IMR-90 (cell line): ENCODE results near the gene STARD13. TPM values are rescaled to one million over a fixed set of nuclear protein-coding genes. Genes with fewer than 3 reads are reported as not detected.

Experiments
- ATAC-seq: fragments of 200-7000 bp; cut with Tn5 transposase; 2 replicates; pipeline ENCODE4 v1.9.1; 2020; ENCODE audit warnings: low read depth, mild to moderate bottlenecking, moderate library complexity
- BruUV-seq: library from RNA; stranded (reverse); fragments of 400-500 nt; replicated peaks from 2 replicates; lab custom pipeline; 2021; lab: Mats Ljungman, UMichigan
- CTCF ChIA-PET: fragments of 300-600 bp; formaldehyde crosslinking; extraction: SDS; loops from one replicate; lab custom pipeline; 2021; ENCODE audit warnings: antibody characterized with exemption; lab: Yijun Ruan, JAX
- POLR2A ChIA-PET: fragments of 300-600 bp; sonication (Branson Sonifier 250); formaldehyde crosslinking; loops from one replicate; lab custom pipeline; 2022; ENCODE audit warnings: antibody characterized with exemption; ENCODE audit not compliant: unreplicated experiment; lab: Charles Lee
- DNase-seq: peaks from one replicate; pipeline ENCODE4 v3.0.0; 2013
- H2AFZ ChIP-seq: replicated peaks from 2 replicates; pipeline ENCODE3; 2013; ENCODE audit warnings: low read length, mild to moderate bottlenecking; ENCODE audit not compliant: poor library complexity
- H2AK5ac ChIP-seq: 2 replicates; pipeline ENCODE4 v1.6.1; 2013; ENCODE audit warnings: low read depth, low read length, inconsistent platforms
- H2AK9ac ChIP-seq: replicated peaks from 2 replicates; pipeline ENCODE3; 2013; ENCODE audit warnings: mild to moderate bottlenecking, low read depth, low read length, moderate library complexity; ENCODE audit not compliant: poor library complexity
- H2BK120ac ChIP-seq: 2 replicates; pipeline ENCODE4 v1.6.1; 2013; ENCODE audit warnings: low read depth, low read length, inconsistent platforms
- H2BK15ac ChIP-seq: 3 replicates; pipeline ENCODE4 v1.6.1; 2013; ENCODE audit warnings: low read depth, low read length, inconsistent platforms
- H2BK20ac ChIP-seq: 2 replicates; pipeline ENCODE4 v1.6.1; 2013; ENCODE audit warnings: low read depth, mild to moderate bottlenecking, inconsistent platforms, low read length, moderate library complexity
- H2BK5ac ChIP-seq: 2 replicates; pipeline ENCODE4 v1.6.1; 2013; ENCODE audit warnings: mild to moderate bottlenecking, low read depth, low read length, inconsistent platforms; ENCODE audit not compliant: poor library complexity, severe bottlenecking
- H3K14ac ChIP-seq: replicated peaks from 2 replicates; pipeline ENCODE4 v1.6.1; 2013; ENCODE audit warnings: low read depth, low read length, inconsistent platforms
- H3K18ac ChIP-seq: 2 replicates; pipeline ENCODE4 v1.6.1; 2013; ENCODE audit warnings: low read depth, low read length, control low read depth
- H3K23ac ChIP-seq: 2 replicates; pipeline ENCODE4 v1.6.1; 2013; ENCODE audit warnings: low read depth, low read length, inconsistent platforms
- H3K27ac ChIP-seq: 2 replicates; pipeline ENCODE4 v1.5.1; 2013; ENCODE audit warnings: mild to moderate bottlenecking, control low read depth, low read length; ENCODE audit not compliant: insufficient read depth
- H3K27me3 ChIP-seq: 2 replicates; pipeline ENCODE4 v1.6.1; 2013; ENCODE audit warnings: low read length; ENCODE audit not compliant: control insufficient read depth, insufficient read depth
- H3K36me3 ChIP-seq: 2 replicates; pipeline ENCODE4 v1.6.1; 2013; ENCODE audit warnings: low read length, mixed read lengths; ENCODE audit not compliant: control insufficient read depth, insufficient read depth
- H3K4ac ChIP-seq: 2 replicates; pipeline ENCODE4 v1.6.1; 2013; ENCODE audit warnings: low read depth, low read length, inconsistent platforms
- H3K4me1 ChIP-seq: 2 replicates; pipeline ENCODE4 v1.6.1; 2013; ENCODE audit warnings: low read length, mixed read lengths; ENCODE audit not compliant: control insufficient read depth, insufficient read depth
- H3K4me2 ChIP-seq: 2 replicates; pipeline ENCODE4 v1.6.1; 2013; ENCODE audit warnings: low read depth, mild to moderate bottlenecking, control low read depth, low read length, moderate library complexity
- H3K4me3 ChIP-seq: 2 replicates; pipeline ENCODE4 v1.5.1; 2013; ENCODE audit warnings: low read depth, mild to moderate bottlenecking, control low read depth, low read length, moderate library complexity; ENCODE audit not compliant: insufficient read depth
- H3K56ac ChIP-seq: 2 replicates; pipeline ENCODE4 v1.6.1; 2013; ENCODE audit warnings: low read length, inconsistent platforms; ENCODE audit not compliant: insufficient read depth; ENCODE audit errors: extremely low read depth
- H3K79me1 ChIP-seq, 2 experiments: 2 replicates each; pipeline ENCODE4 v1.6.1; 2013; ENCODE audit warnings: low read length in 2 of 2, inconsistent platforms in 1 of 2, low read depth in 1 of 2
- H3K9ac ChIP-seq: 2 replicates; pipeline ENCODE4 v1.6.1; 2013; ENCODE audit warnings: low read depth, low read length, control low read depth
- H3K9me1 ChIP-seq: 2 replicates; pipeline ENCODE4 v1.6.1; 2013; ENCODE audit warnings: low read length, inconsistent platforms; ENCODE audit not compliant: insufficient read depth
- H3K9me3 ChIP-seq: 2 replicates; pipeline ENCODE4 v1.6.1; 2013; ENCODE audit warnings: low read length; ENCODE audit not compliant: control insufficient read depth, insufficient read depth
- H4K20me1 ChIP-seq: 2 replicates; pipeline ENCODE4 v1.6.1; 2013; ENCODE audit warnings: low read length, inconsistent platforms; ENCODE audit not compliant: insufficient read depth
- H4K5ac ChIP-seq: 2 replicates; pipeline ENCODE4 v1.6.1; 2013; ENCODE audit warnings: mild to moderate bottlenecking, low read depth, low read length, control low read depth
- H4K8ac ChIP-seq, 2 experiments: 2 replicates each; pipeline ENCODE4 v1.6.1; 2013; ENCODE audit warnings: low read depth in 2 of 2, low read length in 2 of 2, control low read depth in 1 of 2, inconsistent platforms in 1 of 2
- H4K91ac ChIP-seq: 2 replicates; pipeline ENCODE4 v1.6.1; 2013; ENCODE audit warnings: low read depth, low read length, inconsistent platforms; ENCODE audit not compliant: insufficient read depth
- BHLHE40 ChIP-seq: fragments of 150-350 bp; IDR thresholded peaks from 2 replicates; pipeline ENCODE4 v1.6.1; 2016; ENCODE audit warnings: mild to moderate bottlenecking, low read depth, low read length
- CEBPB ChIP-seq: IDR thresholded peaks from 2 replicates; pipeline ENCODE4 v1.6.1; 2012; ENCODE audit warnings: low read depth, low read length, improper control_type of control experiment
- CHD1 ChIP-seq: IDR thresholded peaks from 2 replicates; pipeline ENCODE4 v1.6.1; 2012; ENCODE audit warnings: low read depth, low read length, improper control_type of control experiment
- CTCF ChIP-seq: conservative IDR thresholded peaks from 2 replicates; pipeline ENCODE4 v1.5.1; 2012; ENCODE audit warnings: mild to moderate bottlenecking, low read depth, low read length, improper control_type of control experiment
- FOS ChIP-seq: fragments of 150-350 bp; IDR thresholded peaks from 2 replicates; pipeline ENCODE4 v1.6.1; 2016; ENCODE audit warnings: low read depth, low read length
- MAZ ChIP-seq: IDR thresholded peaks from 2 replicates; pipeline ENCODE4 v1.6.1; 2012; ENCODE audit warnings: low read depth, mild to moderate bottlenecking, low read length, improper control_type of control experiment, moderate library complexity, borderline replicate concordance
- MXI1 ChIP-seq: IDR thresholded peaks from 2 replicates; pipeline ENCODE4 v1.6.1; 2012; ENCODE audit warnings: low read depth, mild to moderate bottlenecking, low read length, moderate library complexity, borderline replicate concordance
- NFE2L2 ChIP-seq: fragments of 150-350 bp; IDR thresholded peaks from 2 replicates; pipeline ENCODE4 v1.6.1; 2016; ENCODE audit warnings: low read depth, mild to moderate bottlenecking, low read length
- POLR2A ChIP-seq: IDR thresholded peaks from 2 replicates; pipeline ENCODE4 v1.6.1; 2012; ENCODE audit warnings: mild to moderate bottlenecking, low read depth, low read length
- RAD21 ChIP-seq: IDR thresholded peaks from 2 replicates; pipeline ENCODE4 v1.6.1; 2012; ENCODE audit warnings: low read length, improper control_type of control experiment
- RCOR1 ChIP-seq: IDR thresholded peaks from 2 replicates; pipeline ENCODE4 v1.6.1; 2012; ENCODE audit warnings: mild to moderate bottlenecking, low read length, improper control_type of control experiment; ENCODE audit not compliant: insufficient replicate concordance
- RFX5 ChIP-seq: IDR thresholded peaks from 2 replicates; pipeline ENCODE4 v1.8.0; 2012; ENCODE audit warnings: low read depth, mild to moderate bottlenecking, low read length, moderate library complexity
- SMC3 ChIP-seq: fragments of 150-350 bp; IDR thresholded peaks from 2 replicates; pipeline ENCODE4 v1.6.1; 2016; ENCODE audit warnings: low read depth, mild to moderate bottlenecking, antibody characterized with exemption, low read length, moderate library complexity
- WGBS, 2 experiments: methylation state at CpG; one replicate each; pipeline versions ENCODE4 v1.1.5 to v1.1.7; 2013; ENCODE audit warnings: missing lambda C conversion rate in 2 of 2; ENCODE audit not compliant: insufficient read length in 1 of 2; ENCODE audit errors: extremely low coverage in 2 of 2; 5-methylcytosine and 5-hydroxymethylcytosine counted together
- dilution Hi-C: fragments of 300-500 bp; cut with HindIII; formaldehyde crosslinking; loops from one replicate; pipeline ENCODE4 v1.14.3; 2018; ENCODE audit warnings: low sequenced_read_pairs; ENCODE audit not compliant: unreplicated experiment
- in situ Hi-C: fragments of 300-500 bp; cut with MboI; formaldehyde crosslinking; loops from 3 replicates; pipeline ENCODE4 v1.14.3; 2019; ENCODE audit warnings: low sequenced_read_pairs, inconsistent platforms, mixed read lengths
- intact Hi-C: fragments of 100-400 bp; cut with micrococcal nuclease; formaldehyde crosslinking; loops from 2 replicates; pipeline ENCODE4 v1.10.0; 2022
- polyA plus RNA-seq, 3 experiments: library from polyadenylated mRNA; depleted of rRNA; stranded (reverse); fragments of >200 nt; gene quantifications; 2 replicates each; pipeline ENCODE4 v1.2.3, GENCODE V29; 2012; ENCODE audit warnings: low replicate concordance in 1 of 3
- total RNA-seq: library from RNA; depleted of rRNA; stranded (reverse); fragments of >200 nt; gene quantifications from 2 replicates; pipeline ENCODE4 v1.2.3, GENCODE V29; 2012
- TF ChIP-seq, protein P1 (sequence below): fragments of 150-350 bp; IDR thresholded peaks from 2 replicates; pipeline ENCODE4 v1.6.1; 2017; ENCODE audit warnings: mild to moderate bottlenecking, antibody characterized with exemption, low read length, low read depth

Gene STARD13
- total and polyA plus RNA-seq, 2 of the 4 experiments (the other 2 are of a cell fraction): 23.6 to 46.6 TPM

DNA sequence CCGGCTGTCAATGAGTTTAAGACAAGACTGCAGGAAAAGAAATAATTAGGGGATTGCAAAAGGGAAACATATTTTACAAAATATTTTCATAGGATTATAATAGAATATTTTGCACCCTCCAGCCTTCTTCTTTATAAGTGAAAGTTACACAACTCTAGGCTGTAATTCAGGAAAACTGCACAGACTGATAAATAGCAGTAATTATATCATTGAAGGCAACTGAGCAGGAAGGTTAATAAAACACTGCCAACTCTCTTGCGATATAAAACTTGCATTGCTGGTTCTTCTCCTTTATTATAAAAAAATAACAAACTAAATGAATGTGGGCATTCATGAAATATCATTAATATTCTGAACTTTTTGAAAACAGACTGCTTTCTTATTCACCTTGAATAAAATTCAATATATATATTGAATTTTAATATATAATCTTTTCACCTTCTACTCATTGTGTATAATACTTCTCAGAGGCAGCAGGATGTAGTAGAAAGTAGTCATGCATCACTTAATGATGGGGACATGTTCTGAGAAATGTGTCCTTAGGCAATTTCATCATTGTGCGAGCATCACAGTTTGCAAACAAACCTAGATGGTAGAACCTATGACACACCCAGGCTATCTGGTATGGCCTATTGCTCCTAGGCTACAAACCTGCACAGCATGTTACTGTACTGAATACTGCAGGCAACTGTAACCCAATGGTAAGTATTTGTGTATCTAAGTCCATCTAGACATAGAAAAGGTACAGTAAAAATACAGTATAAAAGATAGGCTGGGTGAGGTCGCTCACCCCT is 24.9 kb upstream of the STARD13 start (continued):
- TF ChIP-seq MXI1: no peak

GRCh38 chr13:33308863-33309262 is 23.3 kb upstream of the STARD13 start:
- no peak for ATAC-seq
- Histone ChIP-seq H2AK9ac (no peak overlapping the region), H4K8ac (no peak overlapping the region), H4K5ac (no peak overlapping the region), H3K36me3 (0 out of 2 replicates have a peak, but pooled peaks cover 1% of the 10 kb centered on the region), H2BK5ac (no peak overlapping the region), H3K27ac (no peak overlapping the region), H3K23ac (no peak overlapping the region), H2AFZ (no peak overlapping the region), H3K4ac (no peak overlapping the region), H3K14ac (no peak overlapping the region), H4K91ac (no peak overlapping the region), H3K27me3 (no peaks in the 10 kb centered on the region), H2BK20ac (no peak overlapping the region), H3K4me3 (no peak overlapping the region), H2BK120ac (no peak overlapping the region), H3K18ac (no peak overlapping the region), H2AK5ac (no peak overlapping the region), H3K4me1 (peaks cover 3% of the 10 kb centered on the region), H3K9me1 (peaks cover 3% of the 10 kb centered on the region; the same call in 1 of the 2 replicates), H3K4me2 (no peak overlapping the region), H4K20me1 (peaks cover 7% of the 10 kb centered on the region; the same call in 1 of the 2 replicates), H2BK15ac (0 out of 3 replicates have a peak overlapping the region, but pooled peaks have one; percentile 41), H3K9me3 (no peaks in the 10 kb centered on the region), H3K56ac (no peak overlapping the region), H3K79me1 (peaks cover 40 to 64% of the 10 kb centered on the region in 2 experiments), H3K9ac (no peak overlapping the region)
- POLR2A ChIA-PET: no interaction called here
- no peak for DNase-seq
- no CpG with 5 or more reads among the region's 1 CpG for WGBS, 2 experiments
- BruUV-seq: no TSS peak
- CTCF ChIA-PET: no interaction called here
- intact Hi-C loops: no loop called here
- dilution Hi-C loops: no loop called here
- in situ Hi-C loops: no loop called here
- TF ChIP-seq FOS (no peak), MAZ (no peak), CTCF (no peak), RFX5 (no peak), SMC3 (no peak), RAD21 (no peak), BHLHE40 (no peak), MXI1 (no peak), NFE2L2 (no peak), RCOR1 (no peak), POLR2A (no peak), CHD1 (no peak), CEBPB (no peak)
- TF ChIP-seq, protein P1, sequence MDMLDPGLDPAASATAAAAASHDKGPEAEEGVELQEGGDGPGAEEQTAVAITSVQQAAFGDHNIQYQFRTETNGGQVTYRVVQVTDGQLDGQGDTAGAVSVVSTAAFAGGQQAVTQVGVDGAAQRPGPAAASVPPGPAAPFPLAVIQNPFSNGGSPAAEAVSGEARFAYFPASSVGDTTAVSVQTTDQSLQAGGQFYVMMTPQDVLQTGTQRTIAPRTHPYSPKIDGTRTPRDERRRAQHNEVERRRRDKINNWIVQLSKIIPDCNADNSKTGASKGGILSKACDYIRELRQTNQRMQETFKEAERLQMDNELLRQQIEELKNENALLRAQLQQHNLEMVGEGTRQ: no peak
